Uterus (tissue), 4 donors: ENCODE results near the gene CILP2. TPM values are rescaled to one million over a fixed set of nuclear protein-coding genes. Genes with fewer than 3 reads are reported as not detected.

Source experiments
- DNase-seq, 2 donors: peaks; one replicate each; pipeline ENCODE4 v3.0.0-alpha.2; 2019 to 2020
- H3K27ac ChIP-seq, 2 donors: fragments of 200-600 bp; sonication (generic); 1 replicate in 1 of 2; 2 replicates in 1 of 2; pipeline ENCODE4 v1.5.1; 2016 to 2018
- H3K27me3 ChIP-seq, 2 donors: fragments of 200-600 bp; sonication (generic); one replicate each; pipeline ENCODE4 v1.5.1; 2018 to 2019; ENCODE audit warnings: control low read depth in 1 of 2
- H3K36me3 ChIP-seq, 2 donors: fragments of 200-600 bp; sonication (generic); one replicate each; pipeline ENCODE4 v1.5.1; 2019; ENCODE audit warnings: control low read depth in 1 of 2
- H3K4me1 ChIP-seq, 2 donors: fragments of 200-600 bp; sonication (generic); one replicate each; pipeline ENCODE4 v1.5.1; 2018 to 2019; ENCODE audit warnings: control low read depth in 1 of 2
- H3K4me3 ChIP-seq, 2 donors: fragments of 200-600 bp; sonication (generic); 1 replicate in 1 of 2; 2 replicates in 1 of 2; pipeline ENCODE4 v1.5.1; 2018 to 2019; ENCODE audit warnings: mild to moderate bottlenecking in 1 of 2
- H3K9me3 ChIP-seq, 2 donors: fragments of 200-600 bp; sonication (generic); one replicate each; pipeline ENCODE4 v1.5.1; 2019; ENCODE audit warnings: control low read depth in 1 of 2
- POLR2A ChIP-seq, 2 donors: fragments of 450-650 bp; IDR thresholded peaks; one replicate each; pipeline ENCODE4 v1.6.1; 2016; ENCODE audit warnings: antibody characterized with exemption in 2 of 2, mild to moderate bottlenecking in 1 of 2, moderate library complexity in 1 of 2
- intact Hi-C: fragments of 100-400 bp; cut with DNase I; formaldehyde crosslinking; loops from one replicate; pipeline ENCODE4 v1.15.1; 2023; ENCODE audit warnings: low total_unique reads
- total RNA-seq, 4 donors: library from RNA; depleted of rRNA in 3 of 4; stranded (reverse); fragments of >200 nt in 3 of 4; gene quantifications; one replicate each; pipeline versions ENCODE4 v1.1.0 to v1.2.4, GENCODE V29; 2014 to 2023
- TF ChIP-seq, protein P1 (sequence below), 4 experiments: fragments of 200-600 bp in 2 of 4; fragments of 450-650 bp in 2 of 4; sonication (generic) in 2 of 4; IDR thresholded peaks; one replicate each; pipeline ENCODE4 v1.5.1; 2016 to 2019; ENCODE audit warnings: antibody characterized with exemption in 4 of 4, mild to moderate bottlenecking in 2 of 4, moderate library complexity in 1 of 4
- donor health status: DM: yes; HTN: yes; CAD: no.

CILP2 gene
- total RNA-seq, 4 donors from 2014 or later: 0.15 to 1.2 TPM; not detected in 2

DNA sequence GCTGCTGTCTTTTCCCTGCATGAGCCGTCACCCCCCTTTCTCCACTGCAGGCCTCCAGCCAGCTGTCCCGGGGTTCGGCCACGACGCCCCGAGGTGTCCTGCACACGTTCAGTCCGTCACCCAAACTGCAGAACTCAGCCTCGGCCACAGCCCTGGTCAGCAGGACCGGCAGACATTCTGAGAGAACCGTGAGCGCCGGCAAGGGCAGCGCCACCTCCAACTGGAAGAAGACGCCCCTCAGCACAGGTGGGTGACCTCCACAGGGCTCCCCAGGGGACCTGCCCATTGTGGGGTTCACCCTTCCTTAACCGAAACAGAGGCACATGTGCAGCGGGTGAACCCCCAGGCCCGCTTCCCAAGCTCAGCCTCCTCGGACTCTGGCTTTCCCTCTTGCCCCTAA lies 35.8 kb upstream of the CILP2 start:
- no peak overlapping the region for H3K27ac ChIP-seq
- TF ChIP-seq, protein P1, sequence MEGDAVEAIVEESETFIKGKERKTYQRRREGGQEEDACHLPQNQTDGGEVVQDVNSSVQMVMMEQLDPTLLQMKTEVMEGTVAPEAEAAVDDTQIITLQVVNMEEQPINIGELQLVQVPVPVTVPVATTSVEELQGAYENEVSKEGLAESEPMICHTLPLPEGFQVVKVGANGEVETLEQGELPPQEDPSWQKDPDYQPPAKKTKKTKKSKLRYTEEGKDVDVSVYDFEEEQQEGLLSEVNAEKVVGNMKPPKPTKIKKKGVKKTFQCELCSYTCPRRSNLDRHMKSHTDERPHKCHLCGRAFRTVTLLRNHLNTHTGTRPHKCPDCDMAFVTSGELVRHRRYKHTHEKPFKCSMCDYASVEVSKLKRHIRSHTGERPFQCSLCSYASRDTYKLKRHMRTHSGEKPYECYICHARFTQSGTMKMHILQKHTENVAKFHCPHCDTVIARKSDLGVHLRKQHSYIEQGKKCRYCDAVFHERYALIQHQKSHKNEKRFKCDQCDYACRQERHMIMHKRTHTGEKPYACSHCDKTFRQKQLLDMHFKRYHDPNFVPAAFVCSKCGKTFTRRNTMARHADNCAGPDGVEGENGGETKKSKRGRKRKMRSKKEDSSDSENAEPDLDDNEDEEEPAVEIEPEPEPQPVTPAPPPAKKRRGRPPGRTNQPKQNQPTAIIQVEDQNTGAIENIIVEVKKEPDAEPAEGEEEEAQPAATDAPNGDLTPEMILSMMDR (IDR thresholded peaks at IDR 0.05): no peak
- TF ChIP-seq POLR2A (IDR thresholded peaks at IDR 0.05): no peak

GRCh38 chr19:19502808-19503602 lies 35.1 kb upstream of the CILP2 start:
- Histone ChIP-seq H3K27ac (no peak overlapping the region), H3K36me3 (no peaks in the 10 kb centered on the region), H3K4me1 (no peaks in the 10 kb centered on the region), H3K9me3 (no peaks in the 10 kb centered on the region), H3K27me3 (no peaks in the 10 kb centered on the region), H3K4me3 (no peak overlapping the region)
- intact Hi-C loops: no loop called here
- no peak for DNase-seq
- TF ChIP-seq, protein P1 (IDR thresholded peaks at IDR 0.05): no peak
- TF ChIP-seq POLR2A (IDR thresholded peaks at IDR 0.05): no peak

More for the DNA sequence above, 35.8 kb upstream of the CILP2 start:
- DNase-seq: no peak
- Histone ChIP-seq H3K27me3 (no peaks in the 10 kb centered on the region), H3K36me3 (no peaks in the 10 kb centered on the region), H3K4me3 (no peak overlapping the region), H3K4me1 (no peaks in the 10 kb centered on the region), H3K9me3 (no peaks in the 10 kb centered on the region)
- intact Hi-C loops: no loop called here

DNA sequence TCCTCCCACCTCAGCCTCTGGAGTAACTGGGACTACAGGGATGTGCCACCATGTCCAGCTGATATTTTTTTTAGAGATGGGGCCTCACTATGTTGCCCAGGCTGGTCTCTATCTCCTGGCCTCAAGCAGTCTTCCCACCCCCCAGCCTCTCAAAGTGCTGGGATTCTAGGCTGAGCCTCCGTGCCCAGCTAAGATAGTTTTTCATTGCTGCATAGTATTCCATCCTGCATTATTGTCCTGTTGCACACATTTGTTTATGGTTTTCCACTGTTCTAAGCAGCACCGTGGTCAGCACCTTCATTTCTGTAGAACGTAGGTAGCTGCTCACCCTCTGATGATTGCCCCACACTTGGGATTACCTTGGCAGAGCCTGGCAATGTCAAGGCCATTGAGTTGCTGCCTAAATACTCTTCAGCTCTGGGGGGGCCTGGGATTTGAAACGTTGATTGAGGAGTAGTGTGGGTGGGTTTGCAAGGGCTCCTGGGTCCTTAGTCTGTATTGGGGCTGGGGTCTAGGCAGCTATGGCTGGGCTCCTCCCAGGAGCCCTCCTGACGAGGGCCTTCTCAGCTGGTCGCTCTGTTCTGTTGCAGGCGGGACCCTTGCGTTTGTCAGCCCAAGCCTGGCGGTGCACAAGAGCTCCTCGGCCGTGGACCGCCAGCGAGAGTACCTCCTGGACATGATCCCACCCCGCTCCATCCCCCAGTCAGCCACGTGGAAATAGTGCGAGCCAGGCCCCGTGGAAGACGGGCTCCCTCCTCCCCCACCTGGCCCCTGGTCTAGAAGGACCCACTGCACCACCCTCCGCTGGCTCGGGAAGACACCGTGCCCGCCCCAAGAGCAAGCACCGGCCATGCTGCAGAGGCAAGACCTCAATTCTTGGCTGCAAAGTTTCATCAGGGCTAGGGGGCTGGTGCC lies 33.1 kb upstream of the CILP2 start:
- intact Hi-C loops: no loop called here
- Histone ChIP-seq H3K4me1 (no peaks in the 10 kb centered on the region), H3K27me3 (no peaks in the 10 kb centered on the region), H3K27ac (no peak overlapping the region), H3K4me3 (no peak overlapping the region), H3K36me3 (no peaks in the 10 kb centered on the region), H3K9me3 (no peaks in the 10 kb centered on the region)
- no peak for TF ChIP-seq POLR2A (IDR thresholded peaks at IDR 0.05)
- TF ChIP-seq, protein P1 (IDR thresholded peaks at IDR 0.05): no peak
- DNase-seq: no peak

DNA sequence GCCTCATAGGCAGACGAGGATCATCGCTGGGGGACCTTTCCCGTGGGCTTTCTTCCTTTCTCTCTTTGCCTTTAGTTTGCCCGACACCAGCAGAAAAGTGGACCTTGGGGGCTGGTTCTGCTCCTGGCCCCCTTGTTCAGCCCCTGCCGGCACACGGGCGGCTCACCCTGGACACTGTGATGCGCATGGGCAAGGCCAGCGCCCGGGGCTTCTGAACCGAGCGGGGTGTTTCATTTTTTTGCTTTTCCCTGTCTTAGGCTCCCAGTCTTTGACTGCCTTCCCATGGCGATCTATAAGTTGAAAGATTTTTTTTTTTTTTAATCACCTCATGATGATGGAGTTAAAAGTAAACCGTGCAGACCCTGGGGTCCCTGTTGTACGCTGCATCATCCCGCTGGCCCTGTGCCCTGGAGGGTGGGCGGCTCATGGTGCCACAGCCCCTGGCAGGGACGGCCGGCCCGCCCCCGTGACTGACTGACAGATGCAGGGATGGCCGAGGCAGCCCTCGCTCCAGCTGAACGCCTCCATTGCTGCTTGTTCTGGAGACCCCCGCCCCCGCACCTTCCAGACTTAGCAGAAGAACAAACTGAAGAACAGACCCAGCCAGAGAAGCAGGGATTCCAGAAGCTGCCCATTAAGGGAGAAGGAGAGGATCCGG lies 32.3 kb upstream of the CILP2 start:
- intact Hi-C loops: no loop called here
- H3K36me3 ChIP-seq: no peaks in the 10 kb centered on the region
- no peaks in the 10 kb centered on the region for H3K9me3 ChIP-seq
- no peak overlapping the region for H3K4me3 ChIP-seq
- DNase-seq: no peak
- no peaks in the 10 kb centered on the region for H3K27me3 ChIP-seq
- no peaks in the 10 kb centered on the region for H3K4me1 ChIP-seq
- no peak for TF ChIP-seq POLR2A (IDR thresholded peaks at IDR 0.05)
- TF ChIP-seq, protein P1 (IDR thresholded peaks at IDR 0.05): no peak
- no peak overlapping the region for H3K27ac ChIP-seq
